GM19035 (cell line): Measurements from ENCODE around the gene GLMP.
"Not testable (repeated sequence)": the region's sequence is repeated elsewhere in the genome, so short reads cannot be mapped to it uniquely, and the experiment has no call there.

ENCODE experiments used
- ATAC-seq: cut with Tn5 transposase; IDR thresholded peaks from one replicate; pipeline ENCODE4 v1.9.1; 2021; ENCODE audit not compliant: unreplicated experiment

Gene GLMP

GRCh38 chr1:156295391-156295947, at the start of gene GLMP:
GLMP (minus strand) TSS chr1:156295679; CDS start chr1:156295645, 34 bp downstream.
- ATAC-seq: peak; percentile 64

- no peak for ATAC-seq
These were observed 48.9 kb upstream of the GLMP start for GRCh38 chr1:156344409-156344808.

GRCh38 chr1:156342166-156342955, 46.9 kb upstream of the GLMP start:
- no peak for ATAC-seq

- peak; percentile 93 for ATAC-seq
These were observed 42.9 kb upstream of the GLMP start, which contains the start of the genes CCT3 and TSACC for GRCh38 chr1:156338180-156338976. CCT3 (minus strand) TSS chr1:156338292; CDS start chr1:156338184, 108 bp downstream. TSACC (plus strand) TSS chr1:156338526; CDS start chr1:156339758, 1,232 bp downstream.

GRCh38 chr1:156337888-156338179, 42.4 kb upstream of the GLMP start:
- no peak for ATAC-seq

GRCh38 chr1:156337052-156337887, 41.8 kb upstream of the GLMP start:
- ATAC-seq: no peak

GRCh38 chr1:156336242-156336641, 40.8 kb upstream of the GLMP start:
- ATAC-seq: no peak

GRCh38 chr1:156323179-156323578, 27.7 kb upstream of the GLMP start:
- not testable (repeated sequence) for ATAC-seq

GRCh38 chr1:156320560-156320959, 25.1 kb upstream of the GLMP start:
- no peak for ATAC-seq

- no peak for ATAC-seq
These were observed 24.2 kb upstream of the GLMP start for GRCh38 chr1:156319664-156320063.

- no peak for ATAC-seq
These were observed 21.4 kb upstream of the GLMP start for GRCh38 chr1:156316909-156317308.

GRCh38 chr1:156310962-156311361, 15.5 kb upstream of the GLMP start:
- no peak for ATAC-seq

GRCh38 chr1:156308078-156308477, 12.6 kb upstream of the GLMP start:
- ATAC-seq: no peak

- ATAC-seq: no peak
These were observed 9.7 kb upstream of the GLMP start for GRCh38 chr1:156305215-156305614.

- no peak for ATAC-seq
These were observed 7.8 kb upstream of the GLMP start for GRCh38 chr1:156303241-156303640.

GRCh38 chr1:156298852-156299357, 3.4 kb upstream of the GLMP start, which contains the start of gene VHLL:
VHLL (minus strand) TSS chr1:156299307; CDS start chr1:156299189, 118 bp downstream.
- no peak for ATAC-seq

GRCh38 chr1:156293895-156294294, 1.6 kb downstream of the GLMP start:
- no peak for ATAC-seq

GRCh38 chr1:156293098-156293434, 2.4 kb downstream of the GLMP start:
- ATAC-seq: no peak

GRCh38 chr1:156291226-156292061, 4.0 kb downstream of the GLMP start:
- ATAC-seq: no peak

- ATAC-seq: no peak
These were observed 5.6 kb downstream of the GLMP start for GRCh38 chr1:156289857-156290256.
